Left lung (tissue), 10 donors: Measurements from ENCODE around the gene PNPLA7. TPM values are rescaled to one million over a fixed set of nuclear protein-coding genes. Genes with fewer than 3 reads are reported as not detected.
"Not testable (repeated sequence)": the region's sequence is repeated elsewhere in the genome, so short reads cannot be mapped to it uniquely, and the experiment has no call there.

Experiments
- ATAC-seq: fragments of 200-7000 bp; cut with Tn5 transposase; one replicate; pipeline ENCODE4 v1.9.1; 2020; ENCODE audit warnings: moderate library complexity
- DNase-seq, 4 donors: peaks; one replicate each; pipeline ENCODE4 v3.0.0-alpha.2; 2013 to 2020
- H3K27ac ChIP-seq, 2 donors: fragments of 200-600 bp; sonication (generic) in 1 of 2; one replicate each; pipeline versions ENCODE4 v1.5.0 to v1.8.0; 2020 to 2021
- H3K27me3 ChIP-seq, 2 donors: fragments of 200-600 bp; sonication (generic) in 1 of 2; one replicate each; pipeline versions ENCODE4 v1.5.0 to v1.8.0; 2020 to 2021
- H3K36me3 ChIP-seq, 2 donors: fragments of 200-600 bp; sonication (generic) in 1 of 2; one replicate each; pipeline versions ENCODE4 v1.5.0 to v1.8.0; 2020 to 2021
- H3K4me1 ChIP-seq, 2 donors: fragments of 200-600 bp; one replicate each; pipeline ENCODE4 v1.8.0; 2021
- H3K4me3 ChIP-seq, 2 donors: fragments of 200-600 bp; sonication (generic) in 1 of 2; one replicate each; pipeline versions ENCODE4 v1.5.0 to v1.8.0; 2020 to 2021; ENCODE audit warnings: mild to moderate bottlenecking in 1 of 2
- H3K9me3 ChIP-seq, 2 donors: fragments of 200-600 bp; sonication (generic) in 1 of 2; one replicate each; pipeline versions ENCODE4 v1.5.0 to v1.8.0; 2020 to 2021
- intact Hi-C, 2 donors: fragments of 100-400 bp; cut with DNase I; formaldehyde crosslinking; loops; one replicate each; pipeline versions ENCODE4 v1.11.2 to v1.14.2; 2022
- polyA plus RNA-seq, 6 donors: library from polyadenylated mRNA; unstranded; fragments of 120-200 nt; gene quantifications; one replicate each; pipeline ENCODE4 v1.2.1, GENCODE V29; 2013; ENCODE audit not compliant: insufficient read length in 6 of 6
- total RNA-seq, 2 donors: library from RNA; stranded (reverse); fragmentation: NEBNext Ultra II Directional; extraction: Animal tissue kit (Norgen Biotek cat#: 25700); gene quantifications; one replicate each; pipeline ENCODE4 v1.2.1, GENCODE V29; 2021
- TF ChIP-seq, protein P1 (sequence below), 2 donors: fragments of 200-600 bp; sonication (generic) in 1 of 2; IDR thresholded peaks; one replicate each; pipeline versions ENCODE4 v1.5.0 to v1.8.0; 2021; ENCODE audit warnings: antibody characterized with exemption in 2 of 2
- donor health status: DM: no; HTN: yes; CAD: no.
- donor health status: DM: no; HTN: no; CAD: no.

PNPLA7 gene
- total and polyA plus RNA-seq, 8 donors: 2.9 to 8.9 (median 4.9) TPM

DNA sequence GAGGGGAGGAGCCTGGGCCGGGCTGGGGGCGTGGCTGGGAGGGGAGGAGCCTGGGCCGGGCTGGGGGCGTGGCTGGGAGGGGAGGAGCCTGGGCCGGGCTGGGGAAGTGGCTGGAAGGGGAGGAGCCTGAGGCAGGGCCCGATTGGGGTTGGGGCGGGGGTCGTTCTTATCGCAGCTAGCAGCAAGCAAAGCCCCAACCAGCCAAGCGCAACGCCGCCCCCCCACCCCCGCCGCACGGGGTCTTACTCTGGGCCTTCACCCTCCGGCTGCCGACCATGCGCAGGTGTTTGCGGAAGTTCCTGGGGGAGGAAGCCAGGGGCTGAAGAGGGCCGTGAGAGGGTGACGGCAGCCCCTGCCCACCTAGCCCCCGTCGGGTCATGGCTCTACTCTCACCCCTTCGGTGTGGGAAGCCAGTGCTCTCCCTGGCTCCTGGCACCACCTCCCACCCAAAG is 96.0 kb downstream of the PNPLA7 start:
- TF ChIP-seq, protein P1, sequence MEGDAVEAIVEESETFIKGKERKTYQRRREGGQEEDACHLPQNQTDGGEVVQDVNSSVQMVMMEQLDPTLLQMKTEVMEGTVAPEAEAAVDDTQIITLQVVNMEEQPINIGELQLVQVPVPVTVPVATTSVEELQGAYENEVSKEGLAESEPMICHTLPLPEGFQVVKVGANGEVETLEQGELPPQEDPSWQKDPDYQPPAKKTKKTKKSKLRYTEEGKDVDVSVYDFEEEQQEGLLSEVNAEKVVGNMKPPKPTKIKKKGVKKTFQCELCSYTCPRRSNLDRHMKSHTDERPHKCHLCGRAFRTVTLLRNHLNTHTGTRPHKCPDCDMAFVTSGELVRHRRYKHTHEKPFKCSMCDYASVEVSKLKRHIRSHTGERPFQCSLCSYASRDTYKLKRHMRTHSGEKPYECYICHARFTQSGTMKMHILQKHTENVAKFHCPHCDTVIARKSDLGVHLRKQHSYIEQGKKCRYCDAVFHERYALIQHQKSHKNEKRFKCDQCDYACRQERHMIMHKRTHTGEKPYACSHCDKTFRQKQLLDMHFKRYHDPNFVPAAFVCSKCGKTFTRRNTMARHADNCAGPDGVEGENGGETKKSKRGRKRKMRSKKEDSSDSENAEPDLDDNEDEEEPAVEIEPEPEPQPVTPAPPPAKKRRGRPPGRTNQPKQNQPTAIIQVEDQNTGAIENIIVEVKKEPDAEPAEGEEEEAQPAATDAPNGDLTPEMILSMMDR (IDR thresholded peaks at IDR 0.05): no peak
- DNase-seq (peak; percentile 23 to 92 (median 64)), ATAC-seq (peak; percentile 68)
- H3K27ac ChIP-seq: peak overlapping the region; percentile 42 to 65
- intact Hi-C loops: no loop called here
- peak overlapping the region; percentile 32 to 50 for H3K4me3 ChIP-seq
- H3K36me3 ChIP-seq: peaks cover 0 to 25% of the 10 kb centered on the region in 2 donors
- peaks cover 8 to 42% of the 10 kb centered on the region in 2 donors for H3K4me1 ChIP-seq
- H3K27me3 ChIP-seq: peaks cover 0 to 9% of the 10 kb centered on the region in 2 donors
- no peaks in the 10 kb centered on the region for H3K9me3 ChIP-seq

DNA sequence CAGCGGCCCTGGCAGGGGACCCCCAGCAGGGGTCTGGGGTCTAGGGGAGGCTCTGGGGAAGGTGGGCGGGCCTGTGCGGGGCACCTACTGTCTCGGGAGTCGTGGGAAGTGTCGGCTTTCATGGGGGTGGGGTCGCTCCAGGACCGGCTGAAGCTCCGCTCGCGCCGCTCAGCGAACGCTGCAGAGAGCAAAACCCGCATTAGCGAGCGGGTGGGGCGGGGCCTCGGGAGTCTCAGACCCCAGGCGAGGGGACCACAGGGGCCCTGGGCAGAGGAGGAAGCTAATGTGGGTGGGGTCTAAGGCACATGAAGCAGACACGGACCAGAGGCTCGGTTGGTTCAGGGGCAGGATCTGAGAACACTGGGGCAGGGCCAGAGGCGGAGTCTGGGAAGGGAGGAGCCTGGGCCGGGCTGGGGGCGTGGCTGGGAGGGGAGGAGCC is 96.5 kb downstream of the PNPLA7 start:
- peaks cover 8 to 40% of the 10 kb centered on the region in 2 donors for H3K4me1 ChIP-seq
- DNase-seq: peak; percentile 27 to 91 (median 82)
- peak; percentile 84 for ATAC-seq
- H3K27me3 ChIP-seq: peaks cover 0 to 7% of the 10 kb centered on the region in 2 donors
- H3K27ac ChIP-seq: no peak overlapping the region
- H3K9me3 ChIP-seq: no peaks in the 10 kb centered on the region
- peak overlapping the region; percentile 22 to 50 for H3K4me3 ChIP-seq
- TF ChIP-seq, protein P1 (IDR thresholded peaks at IDR 0.05): no peak
- peaks cover 0 to 30% of the 10 kb centered on the region in 2 donors for H3K36me3 ChIP-seq
- intact Hi-C loops: no loop called here

DNA sequence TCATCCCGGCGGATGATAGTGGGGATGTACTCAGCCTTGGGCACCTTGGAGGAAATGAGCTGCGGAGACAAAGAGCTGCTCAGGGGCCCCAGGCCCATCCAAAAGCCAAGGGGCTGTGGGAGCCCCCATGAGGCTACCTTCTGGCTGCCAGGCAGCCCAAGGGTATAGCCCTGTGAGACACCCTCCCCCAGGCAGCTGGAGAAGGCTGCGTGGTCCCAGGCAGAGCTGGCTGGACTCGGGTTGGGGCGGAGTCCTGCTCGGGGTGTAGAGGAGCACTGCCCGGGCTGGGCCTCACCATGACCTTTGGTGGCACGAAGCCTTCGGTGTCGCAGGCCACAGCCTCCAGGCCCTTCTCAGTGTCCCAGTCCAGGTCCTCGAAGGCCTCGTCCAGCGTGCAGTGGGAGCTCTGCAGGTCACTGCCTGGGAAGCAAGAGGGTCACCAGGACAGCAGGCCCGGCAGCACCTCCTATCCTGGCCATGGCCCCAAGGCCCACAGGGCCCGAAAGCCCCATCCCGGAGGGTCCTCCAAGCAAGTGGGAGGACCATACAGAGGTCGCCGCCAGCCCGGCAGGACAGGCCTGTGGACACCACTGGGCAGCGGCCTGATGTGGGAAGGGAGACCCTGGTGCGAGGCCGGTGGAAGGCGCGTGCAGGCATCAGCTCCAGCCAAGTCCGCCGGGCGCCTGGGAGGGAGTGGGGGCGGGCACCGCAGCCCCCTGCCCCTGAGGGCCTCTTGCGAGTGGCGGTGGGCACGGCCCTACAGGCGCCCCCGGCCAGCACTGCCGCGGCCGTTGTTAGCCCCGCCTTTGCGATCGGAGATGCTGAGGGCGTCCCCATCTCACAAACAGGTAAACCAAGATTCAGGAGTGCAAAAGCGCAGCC is 97.2 kb downstream of the PNPLA7 start:
- DNase-seq: peak in 2 of 4 donors; percentile 41 to 86
- TF ChIP-seq, protein P1 (IDR thresholded peaks at IDR 0.05): no peak
- H3K36me3 ChIP-seq: peaks cover 0 to 30% of the 10 kb centered on the region in 2 donors
- ATAC-seq: no peak
- H3K4me1 ChIP-seq: peaks cover 2 to 33% of the 10 kb centered on the region in 2 donors
- H3K27ac ChIP-seq: no peak overlapping the region
- peak overlapping the region; percentile 22 to 50 for H3K4me3 ChIP-seq
- H3K9me3 ChIP-seq: no peaks in the 10 kb centered on the region
- intact Hi-C loops: no loop called here
- peaks cover 0 to under 1% of the 10 kb centered on the region in 2 donors for H3K27me3 ChIP-seq

DNA sequence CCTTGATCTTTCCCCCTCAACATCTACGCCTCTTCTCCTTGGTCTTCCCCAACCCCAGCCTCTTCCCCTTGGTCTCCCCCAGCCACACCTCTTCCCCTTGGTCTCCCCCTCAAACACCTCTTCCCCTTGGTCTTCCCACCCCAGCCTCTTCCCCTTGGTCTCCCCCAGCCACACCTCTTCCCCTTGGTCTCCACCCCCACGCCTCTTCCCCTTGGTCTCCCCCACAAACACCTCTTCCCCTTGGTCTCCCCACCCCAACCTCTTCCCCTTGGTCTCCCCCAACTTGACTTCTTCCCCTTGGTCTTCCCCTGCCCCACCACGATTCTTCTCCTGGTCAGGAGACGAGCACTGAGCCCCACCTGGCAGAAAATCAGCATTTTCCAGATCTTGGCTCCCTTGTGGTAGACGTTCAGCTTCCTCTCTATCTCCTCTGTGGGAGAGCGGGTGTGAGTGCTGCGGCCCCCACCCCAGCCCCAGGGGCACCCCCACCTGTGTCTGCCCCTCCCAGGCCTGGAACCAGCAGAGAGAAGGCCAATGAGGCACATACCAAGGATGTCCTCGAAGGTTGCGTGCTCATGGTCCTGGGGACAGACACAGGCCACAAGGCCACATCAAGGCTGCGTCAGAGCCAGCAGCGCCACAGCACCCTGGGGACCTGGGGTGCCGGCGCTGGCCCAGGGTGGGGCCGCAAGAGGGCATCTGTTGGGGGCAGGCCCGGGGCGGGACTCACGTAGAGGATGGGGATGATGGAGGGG is 98.0 kb downstream of the PNPLA7 start:
- H3K27ac ChIP-seq: no peak overlapping the region
- peaks cover 0 to 30% of the 10 kb centered on the region in 2 donors for H3K36me3 ChIP-seq
- no peak overlapping the region for H3K4me3 ChIP-seq
- TF ChIP-seq, protein P1 (IDR thresholded peaks at IDR 0.05): no peak
- no peaks in the 10 kb centered on the region for H3K9me3 ChIP-seq
- peaks cover 0 to 25% of the 10 kb centered on the region in 2 donors for H3K4me1 ChIP-seq
- DNase-seq (peak in 2 of 4 donors; percentile 35 to 78), ATAC-seq (no peak)
- intact Hi-C loops: no loop called here
- no peaks in the 10 kb centered on the region for H3K27me3 ChIP-seq

DNA sequence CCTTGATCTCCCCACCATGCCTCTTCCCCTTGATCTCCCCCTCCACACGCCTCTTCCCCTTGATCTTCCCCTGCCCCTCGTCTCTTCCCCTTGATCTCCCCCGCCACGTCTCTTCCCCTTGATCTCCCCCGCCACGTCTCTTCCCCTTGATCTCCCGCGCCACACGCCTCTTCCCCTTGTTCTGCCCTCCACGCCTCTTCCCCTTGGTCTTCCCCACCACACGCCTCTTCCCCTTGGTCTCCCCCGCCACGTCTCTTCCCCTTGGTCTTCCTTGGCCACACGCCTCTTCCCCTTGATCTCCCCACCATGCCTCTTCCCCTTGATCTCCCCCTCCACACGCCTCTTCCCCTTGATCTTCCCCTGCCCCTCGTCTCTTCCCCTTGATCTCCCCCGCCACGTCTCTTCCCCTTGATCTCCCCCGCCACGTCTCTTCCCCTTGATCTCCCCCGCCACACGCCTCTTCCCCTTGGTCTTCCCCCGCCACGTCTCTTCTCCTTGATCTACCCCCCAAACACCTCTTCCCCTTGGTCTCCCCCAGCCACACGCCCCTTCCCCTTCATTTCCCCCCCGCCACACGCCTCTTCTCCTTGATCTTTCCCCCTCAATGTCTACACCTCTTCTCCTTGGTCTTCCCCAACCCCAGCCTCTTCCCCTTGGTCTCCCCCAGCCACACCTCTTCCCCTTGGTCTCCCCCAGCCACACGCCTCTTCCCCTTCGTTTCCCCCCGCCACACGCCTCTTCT is 98.8 kb downstream of the PNPLA7 start:
- Histone ChIP-seq H3K36me3 (peaks cover 0 to 30% of the 10 kb centered on the region in 2 donors), H3K4me1 (peaks cover 0 to 25% of the 10 kb centered on the region in 2 donors)
- H3K27ac ChIP-seq, ATAC-seq, H3K27me3 ChIP-seq, H3K4me3 ChIP-seq, H3K9me3 ChIP-seq, intact Hi-C loops: not testable (repeated sequence)
- DNase-seq: peak in 2 of 4 donors; percentile 18 to 19

DNA sequence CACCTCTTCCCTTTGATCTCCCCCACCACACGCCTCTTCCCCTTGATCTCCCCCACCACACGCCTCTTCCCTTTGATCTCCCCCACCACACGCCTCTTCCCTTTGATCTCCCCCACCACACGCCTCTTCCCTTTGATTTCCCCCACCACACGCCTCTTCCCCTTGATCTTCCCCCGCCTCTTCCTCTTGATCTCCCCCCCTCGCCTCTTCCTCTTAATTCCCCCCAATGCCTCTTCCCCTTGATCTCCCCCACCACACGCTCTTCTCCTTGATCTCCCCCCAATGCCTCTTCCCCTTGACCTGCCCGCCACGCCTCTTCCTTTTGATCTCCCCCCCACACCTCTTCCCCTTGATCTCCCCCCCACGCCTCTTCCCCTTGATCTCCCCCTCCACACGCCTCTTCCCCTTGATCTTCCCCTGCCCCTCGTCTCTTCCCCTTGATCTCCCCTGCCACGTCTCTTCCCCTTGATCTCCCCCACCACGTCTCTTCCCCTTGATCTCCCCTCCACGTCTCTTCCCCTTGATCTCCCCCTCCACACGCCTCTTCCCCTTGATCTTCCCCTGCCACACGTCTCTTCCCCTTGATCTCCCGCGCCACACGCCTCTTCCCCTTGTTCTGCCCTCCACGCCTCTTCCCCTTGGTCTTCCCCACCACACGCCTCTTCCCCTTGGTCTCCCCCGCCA is 99.5 kb downstream of the PNPLA7 start:
- H3K4me1 ChIP-seq: peaks cover 0 to 26% of the 10 kb centered on the region in 2 donors
- intact Hi-C loops, H3K9me3 ChIP-seq: not testable (repeated sequence)

More for the DNA sequence above, 99.5 kb downstream of the PNPLA7 start:
- H3K4me3 ChIP-seq, H3K27ac ChIP-seq, H3K27me3 ChIP-seq, ATAC-seq: not testable (repeated sequence)
- DNase-seq: peak in 2 of 4 donors; percentile 25 to 40
- peaks cover 0 to 30% of the 10 kb centered on the region in 2 donors for H3K36me3 ChIP-seq
